ENCODE data around the gene PITPNM3. TPM values are rescaled to one million over a fixed set of nuclear protein-coding genes. Genes with fewer than 3 reads are reported as not detected.
"Not testable (repeated sequence)": the region's sequence is repeated elsewhere in the genome, so short reads cannot be mapped to it uniquely, and the experiment has no call there.

Gene PITPNM3
- total RNA-seq, 6 experiments from 2014 or later: 0.94 to 1.1 (median 1.0) TPM

DNA sequence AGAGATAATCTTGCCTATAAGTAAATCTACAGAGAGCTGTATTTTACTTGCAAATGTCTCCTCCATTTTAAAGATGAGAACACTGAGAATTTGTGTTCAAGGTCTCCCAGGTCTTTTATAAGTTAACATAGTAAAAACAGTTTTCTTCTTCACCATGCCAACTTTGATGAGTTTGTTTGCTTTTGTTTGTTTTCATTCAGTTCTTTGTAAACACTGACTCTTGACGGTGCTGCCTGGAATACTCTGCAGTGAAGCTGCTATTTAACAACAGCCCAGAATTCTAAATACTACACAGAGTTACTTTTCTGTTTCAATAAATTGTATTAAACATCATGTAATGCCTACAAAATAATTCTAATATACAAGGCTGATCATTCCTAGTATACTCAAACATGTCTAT is 41.4 kb upstream of the PITPNM3 start:
- Mint-ChIP-seq H3K4me1 (ENCODE audit: low read depth) (peaks cover 28% of the 10 kb centered on the region), H3K9me3 (no peaks in the 10 kb centered on the region), H3K27ac (no peak overlapping the region), H3K36me3 (ENCODE audit: low read depth) (peaks cover 41% of the 10 kb centered on the region), H3K27me3 (ENCODE audit: insufficient read depth) (no peaks in the 10 kb centered on the region), H3K4me3 (no peak overlapping the region)
- TF ChIP-seq, protein P1, sequence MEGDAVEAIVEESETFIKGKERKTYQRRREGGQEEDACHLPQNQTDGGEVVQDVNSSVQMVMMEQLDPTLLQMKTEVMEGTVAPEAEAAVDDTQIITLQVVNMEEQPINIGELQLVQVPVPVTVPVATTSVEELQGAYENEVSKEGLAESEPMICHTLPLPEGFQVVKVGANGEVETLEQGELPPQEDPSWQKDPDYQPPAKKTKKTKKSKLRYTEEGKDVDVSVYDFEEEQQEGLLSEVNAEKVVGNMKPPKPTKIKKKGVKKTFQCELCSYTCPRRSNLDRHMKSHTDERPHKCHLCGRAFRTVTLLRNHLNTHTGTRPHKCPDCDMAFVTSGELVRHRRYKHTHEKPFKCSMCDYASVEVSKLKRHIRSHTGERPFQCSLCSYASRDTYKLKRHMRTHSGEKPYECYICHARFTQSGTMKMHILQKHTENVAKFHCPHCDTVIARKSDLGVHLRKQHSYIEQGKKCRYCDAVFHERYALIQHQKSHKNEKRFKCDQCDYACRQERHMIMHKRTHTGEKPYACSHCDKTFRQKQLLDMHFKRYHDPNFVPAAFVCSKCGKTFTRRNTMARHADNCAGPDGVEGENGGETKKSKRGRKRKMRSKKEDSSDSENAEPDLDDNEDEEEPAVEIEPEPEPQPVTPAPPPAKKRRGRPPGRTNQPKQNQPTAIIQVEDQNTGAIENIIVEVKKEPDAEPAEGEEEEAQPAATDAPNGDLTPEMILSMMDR (IDR thresholded peaks at IDR 0.05): no peak
- no peak for DNase-seq

GRCh38 chr17:6596941-6597340 is 40.6 kb upstream of the PITPNM3 start:
- H3K27me3 Mint-ChIP-seq (ENCODE audit: insufficient read depth): no peaks in the 10 kb centered on the region

GRCh38 chr17:6596511-6596910 is 40.2 kb upstream of the PITPNM3 start:
- DNase-seq: no peak
- peaks cover 40% of the 10 kb centered on the region for H3K4me1 Mint-ChIP-seq (ENCODE audit: low read depth)
- TF ChIP-seq, protein P1 (IDR thresholded peaks at IDR 0.05): no peak
- H3K36me3 Mint-ChIP-seq (ENCODE audit: low read depth): peaks cover 39% of the 10 kb centered on the region
- H3K4me3 Mint-ChIP-seq: no peak overlapping the region
- no peaks in the 10 kb centered on the region for H3K27me3 Mint-ChIP-seq (ENCODE audit: insufficient read depth)
- peak overlapping the region; percentile 24; the same call in 1 of the 2 replicates for H3K27ac Mint-ChIP-seq
- H3K9me3 Mint-ChIP-seq: no peaks in the 10 kb centered on the region

More at GRCh38 chr17:6596941-6597340, 40.6 kb upstream of the PITPNM3 start:
- peaks cover 40% of the 10 kb centered on the region for H3K36me3 Mint-ChIP-seq (ENCODE audit: low read depth)
- H3K4me1 Mint-ChIP-seq (ENCODE audit: low read depth): peaks cover 35% of the 10 kb centered on the region
- H3K4me3 Mint-ChIP-seq: no peak overlapping the region
- H3K27ac Mint-ChIP-seq: peak overlapping the region; percentile 24; the same call in 1 of the 2 replicates
- H3K9me3 Mint-ChIP-seq: no peaks in the 10 kb centered on the region
- TF ChIP-seq, protein P1 (IDR thresholded peaks at IDR 0.05): no peak
- no peak for DNase-seq

- H3K36me3 Mint-ChIP-seq (ENCODE audit: low read depth): peaks cover 41% of the 10 kb centered on the region
- H3K4me1 Mint-ChIP-seq (ENCODE audit: low read depth): peaks cover 44% of the 10 kb centered on the region
- H3K27ac Mint-ChIP-seq: no peak overlapping the region
Observed at GRCh38 chr17:6596081-6596480, 39.7 kb upstream of the PITPNM3 start.

GRCh38 chr17:6593371-6593770 is 37.0 kb upstream of the PITPNM3 start:
- not testable (repeated sequence) for H3K4me3 Mint-ChIP-seq; DNase-seq; H3K27ac Mint-ChIP-seq; H3K9me3 Mint-ChIP-seq; H3K27me3 Mint-ChIP-seq (ENCODE audit: insufficient read depth)
- Mint-ChIP-seq H3K36me3 (ENCODE audit: low read depth) (peaks cover 62% of the 10 kb centered on the region), H3K4me1 (ENCODE audit: low read depth) (peaks cover 56% of the 10 kb centered on the region)

More at GRCh38 chr17:6596081-6596480, 39.7 kb upstream of the PITPNM3 start:
- no peaks in the 10 kb centered on the region for H3K9me3 Mint-ChIP-seq
- no peaks in the 10 kb centered on the region for H3K27me3 Mint-ChIP-seq (ENCODE audit: insufficient read depth)
- DNase-seq: no peak
- TF ChIP-seq, protein P1 (IDR thresholded peaks at IDR 0.05): no peak
- no peak overlapping the region for H3K4me3 Mint-ChIP-seq

DNA sequence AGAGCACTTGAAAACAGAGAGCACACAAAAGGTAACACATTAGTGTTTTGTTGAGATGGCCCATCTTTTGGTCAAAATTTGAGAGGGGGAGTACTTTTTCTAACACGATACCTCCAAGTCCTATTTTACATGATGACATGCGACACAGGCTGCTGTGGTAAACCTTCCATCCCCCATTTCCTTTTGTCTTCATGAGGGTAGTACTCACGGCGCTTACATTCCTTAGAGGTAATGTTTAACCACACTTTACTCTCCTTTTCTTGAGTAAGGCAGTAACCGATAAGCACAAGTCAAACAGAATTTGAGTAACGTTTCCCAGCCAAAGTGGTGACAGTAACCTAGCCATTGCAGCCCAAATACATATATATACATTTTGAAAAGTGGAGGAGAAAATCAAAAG is 35.8 kb upstream of the PITPNM3 start:
- no peaks in the 10 kb centered on the region for H3K9me3 Mint-ChIP-seq
- peak overlapping the region; percentile 45 for H3K4me3 Mint-ChIP-seq
- H3K27me3 Mint-ChIP-seq (ENCODE audit: insufficient read depth): no peaks in the 10 kb centered on the region
- DNase-seq: no peak
- peaks cover 64% of the 10 kb centered on the region for H3K4me1 Mint-ChIP-seq (ENCODE audit: low read depth)
- peaks cover 69% of the 10 kb centered on the region for H3K36me3 Mint-ChIP-seq (ENCODE audit: low read depth)
- H3K27ac Mint-ChIP-seq: peak overlapping the region; percentile 88
- TF ChIP-seq, protein P1 (IDR thresholded peaks at IDR 0.05): no peak

Measured in HFFc6 (cell line).